ENCODE measurements around the gene STRADA. TPM values are rescaled to one million over a fixed set of nuclear protein-coding genes. Genes with fewer than 3 reads are reported as not detected.

The STRADA gene
- total RNA-seq, 2 experiments from 2014 or later: 47.5 to 48.2 TPM

DNA sequence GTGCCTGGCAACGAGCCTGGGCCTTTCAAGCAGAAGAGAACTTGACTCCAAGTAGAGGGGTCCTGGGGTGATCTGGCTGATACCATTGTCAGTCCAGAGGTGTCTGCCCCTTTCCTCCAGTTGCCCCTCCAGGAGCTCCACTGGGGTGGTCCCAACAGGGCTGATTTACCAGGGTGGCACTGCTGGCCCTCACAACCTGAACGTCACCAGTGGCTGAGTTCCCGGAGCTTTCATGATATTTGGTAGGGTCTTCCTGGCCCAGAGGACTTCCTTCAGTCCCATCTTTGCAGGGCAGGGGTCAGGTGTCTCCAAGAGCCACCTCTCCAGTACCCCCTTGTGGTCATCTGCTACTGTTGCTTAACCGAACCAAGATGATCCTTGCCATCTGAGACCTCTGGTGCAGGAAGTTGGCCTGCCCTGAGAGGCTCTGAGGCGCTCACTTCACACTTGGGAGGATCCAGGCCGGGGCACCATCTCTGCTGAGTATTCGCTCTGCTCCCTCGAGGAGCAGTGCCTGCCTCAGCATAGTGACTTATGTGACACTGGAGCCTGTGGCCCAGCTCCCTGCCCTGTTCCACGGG, 45.1 kb downstream of the STRADA start:
- ChIA-PET POLR2A (interaction anchor here (0.6 kb wide), 1 partner anchor 261 kb away, joined by 3 read pairs; no protein-coding TSS in a partner anchor), CTCF (interaction anchor here (0.9 to 3.2 kb wide), 9 partner anchors 9 to 271 kb away, joined by 3 to 21 read pairs (median 4); no protein-coding TSS in a partner anchor)

DNA sequence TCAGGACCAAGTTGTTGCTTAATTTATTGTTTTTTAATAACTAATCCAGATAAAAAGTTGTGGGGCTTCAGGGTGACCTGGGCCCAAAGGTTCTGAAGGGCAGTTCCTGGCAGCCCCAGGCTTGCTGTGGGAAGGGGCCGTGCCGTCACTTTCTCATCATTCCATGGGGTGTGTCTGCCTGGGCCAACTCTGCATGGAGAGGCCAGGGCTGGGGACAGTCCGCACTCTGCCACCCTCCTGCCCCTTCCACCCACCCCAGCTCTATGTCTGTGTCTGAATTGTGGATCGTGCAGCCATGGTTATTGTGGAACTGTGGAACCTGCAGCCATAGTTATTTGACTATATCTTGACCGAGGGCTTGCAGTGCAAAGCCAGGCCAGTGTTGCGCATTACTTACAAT, 45.7 kb downstream of the STRADA start:
- CTCF ChIA-PET: interaction anchor here (1.0 to 3.2 kb wide), 6 partner anchors 8 to 270 kb away, joined by 3 to 21 read pairs (median 7); no protein-coding TSS in a partner anchor
- POLR2A ChIA-PET: interaction anchor here (0.6 kb wide), 1 partner anchor 260 kb away, joined by 3 read pairs; no protein-coding TSS in a partner anchor

DNA sequence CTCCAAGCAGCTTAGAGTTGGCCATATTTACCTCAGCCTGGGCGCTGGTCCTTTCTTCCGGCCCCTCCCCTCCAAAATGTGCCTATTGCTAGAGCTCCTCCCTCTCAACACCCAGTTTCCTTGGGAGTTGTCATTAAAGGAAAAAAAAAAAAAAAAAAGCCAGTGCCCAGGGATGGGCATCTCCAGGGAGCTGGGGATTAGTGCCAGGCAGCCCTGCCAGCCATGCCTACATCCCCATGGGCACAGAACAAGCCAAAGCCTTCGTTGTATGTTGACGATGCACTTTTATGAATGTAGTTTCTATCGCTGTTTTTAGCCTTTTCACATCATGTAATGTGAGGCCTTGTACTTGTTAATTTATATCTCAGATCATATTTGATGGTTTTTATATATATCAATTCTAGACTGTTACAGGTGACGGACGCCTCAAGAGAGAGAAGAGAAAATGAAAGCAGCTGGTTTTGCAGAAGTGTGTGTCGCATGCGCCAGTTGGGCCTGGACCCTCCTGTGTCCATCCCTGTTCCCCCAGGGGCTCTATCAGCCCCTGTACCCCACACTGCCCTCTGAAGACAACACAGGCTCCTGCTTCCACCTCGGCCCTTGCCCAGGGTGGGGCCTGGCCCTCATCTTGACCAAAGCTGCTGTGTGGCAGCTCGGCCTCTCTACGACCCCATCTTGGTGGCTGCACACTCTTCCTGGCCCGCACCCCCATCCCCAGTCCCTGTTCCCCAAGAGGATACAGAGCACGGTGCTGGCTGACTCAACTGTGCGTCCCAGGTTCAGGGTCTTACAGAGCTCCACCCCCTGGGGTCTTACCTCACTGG, 46.4 kb downstream of the STRADA start:
- ChIA-PET POLR2A (interaction anchor here (0.6 to 1.7 kb wide), 3 partner anchors 10 to 250 kb away, joined by 3 to 4 read pairs (median 4); no protein-coding TSS in a partner anchor), CTCF (interaction anchor here (0.6 to 1.2 kb wide), 2 partner anchors 10 to 15 kb away, joined by 4 to 5 read pairs; no protein-coding TSS in a partner anchor)

DNA sequence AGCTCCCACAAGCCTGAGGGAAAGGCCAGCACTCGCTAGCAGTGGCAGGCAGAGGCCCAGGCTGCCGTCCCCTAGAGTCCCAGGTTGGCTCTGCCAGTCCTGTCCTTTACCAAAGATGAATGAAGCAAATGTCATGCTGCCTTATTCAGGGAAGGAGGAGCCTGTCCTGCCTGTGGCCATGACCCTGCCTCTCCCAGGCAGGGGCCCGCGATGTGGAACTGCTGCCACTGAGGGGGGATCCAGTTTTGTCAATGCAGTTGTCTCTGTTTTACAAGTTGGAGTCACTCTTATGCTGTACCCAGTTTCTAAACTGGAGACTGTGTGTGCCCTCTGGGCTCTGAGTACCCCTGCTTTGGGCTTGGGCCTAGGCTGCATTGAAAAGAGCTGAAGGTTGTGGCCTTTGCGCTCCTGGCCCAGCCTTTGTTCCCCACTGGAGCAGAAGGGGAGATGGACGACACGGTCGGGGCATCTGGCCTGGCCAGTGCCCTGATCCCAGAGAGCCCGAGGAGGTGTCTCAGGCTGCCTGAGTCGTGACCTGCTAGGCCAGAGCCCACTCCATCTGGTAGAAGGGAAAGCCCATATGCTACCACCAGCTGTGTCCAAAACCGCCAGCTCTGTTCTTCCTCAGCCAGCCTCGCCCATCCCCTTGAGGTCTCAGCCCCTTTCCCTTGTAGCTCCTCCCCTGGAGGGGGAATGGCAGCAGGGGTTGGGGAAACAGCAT, 47.2 kb downstream of the STRADA start:
- POLR2A ChIA-PET: interaction anchor here (0.6 to 1.7 kb wide), 3 partner anchors 11 to 249 kb away, joined by 3 to 4 read pairs (median 4); no protein-coding TSS in a partner anchor
- CTCF ChIA-PET: interaction anchor here (0.6 to 1.2 kb wide), 4 partner anchors 11 to 109 kb away, joined by 3 to 5 read pairs (median 4); no protein-coding TSS in a partner anchor

DNA sequence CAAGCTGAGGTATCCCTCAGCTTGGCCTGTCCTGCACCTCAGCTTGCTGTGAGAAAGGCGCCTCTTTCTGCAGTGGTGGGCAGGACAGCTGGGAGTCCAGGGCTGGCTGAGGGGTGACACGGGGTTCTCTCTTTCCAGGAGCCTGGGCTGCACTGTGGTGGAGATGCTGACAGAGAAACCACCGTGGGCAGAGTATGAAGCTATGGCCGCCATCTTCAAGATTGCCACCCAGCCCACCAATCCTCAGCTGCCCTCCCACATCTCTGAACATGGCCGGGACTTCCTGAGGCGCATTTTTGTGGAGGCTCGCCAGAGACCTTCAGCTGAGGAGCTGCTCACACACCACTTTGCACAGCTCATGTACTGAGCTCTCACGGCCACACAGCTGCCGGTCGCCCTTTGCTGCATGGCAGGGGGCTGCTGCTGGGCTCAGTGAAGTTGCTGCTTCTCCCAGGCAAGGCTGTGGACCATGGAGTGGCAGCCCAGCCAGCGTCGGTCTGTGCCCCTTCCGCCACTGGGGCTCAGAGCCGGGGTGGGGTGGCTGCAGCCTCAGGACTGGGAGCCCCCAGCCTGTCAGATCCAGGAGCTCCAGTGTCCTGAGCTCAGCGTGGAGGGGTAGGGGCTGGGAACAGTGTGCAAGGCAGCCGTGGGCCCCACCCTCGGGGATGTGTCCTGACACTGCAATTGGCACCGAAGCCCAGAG, 48.0 kb downstream of the STRADA start:
- ChIA-PET POLR2A (interaction anchor here (1.7 kb wide), 1 partner anchor 13 kb away, joined by 3 read pairs; no protein-coding TSS in a partner anchor), CTCF (interaction anchor here (0.7 to 1.2 kb wide), 3 partner anchors 14 to 108 kb away, joined by 3 to 6 read pairs (median 3); no protein-coding TSS in a partner anchor)

DNA sequence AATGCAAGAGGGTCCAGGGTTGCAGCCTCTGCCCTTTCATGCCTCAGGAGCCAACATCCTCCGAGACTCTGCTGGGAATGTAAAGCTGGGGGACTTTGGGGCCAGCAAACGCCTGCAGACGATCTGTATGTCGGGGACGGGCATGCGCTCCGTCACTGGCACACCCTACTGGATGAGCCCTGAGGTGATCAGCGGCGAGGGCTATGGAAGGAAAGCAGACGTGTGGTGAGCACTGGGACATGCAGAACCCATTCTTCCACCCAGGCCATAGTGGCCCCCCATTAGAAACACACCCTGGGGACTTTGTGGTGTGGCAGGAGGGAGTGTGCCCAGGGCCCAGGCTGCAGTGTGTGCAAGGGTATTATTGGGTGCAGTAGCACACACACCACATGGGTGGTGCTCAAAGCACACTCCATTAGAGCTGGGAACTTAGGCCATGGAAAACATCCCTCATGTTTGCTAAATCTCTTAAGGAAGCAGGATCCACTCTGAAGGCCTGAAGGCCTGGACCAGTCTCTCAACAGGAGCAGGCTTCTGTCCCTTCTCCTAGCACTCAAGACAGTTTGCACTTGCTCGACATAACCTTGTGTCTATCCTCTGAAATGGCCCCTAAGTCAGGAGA, 49.3 kb downstream of the STRADA start:
- ChIA-PET POLR2A (interaction anchor here (0.6 kb wide), 1 partner anchor 17 kb away, joined by 7 read pairs; no protein-coding TSS in a partner anchor), CTCF (interaction anchor here (1.5 kb wide), 1 partner anchor 17 kb away, joined by 4 read pairs; no protein-coding TSS in a partner anchor)

DNA sequence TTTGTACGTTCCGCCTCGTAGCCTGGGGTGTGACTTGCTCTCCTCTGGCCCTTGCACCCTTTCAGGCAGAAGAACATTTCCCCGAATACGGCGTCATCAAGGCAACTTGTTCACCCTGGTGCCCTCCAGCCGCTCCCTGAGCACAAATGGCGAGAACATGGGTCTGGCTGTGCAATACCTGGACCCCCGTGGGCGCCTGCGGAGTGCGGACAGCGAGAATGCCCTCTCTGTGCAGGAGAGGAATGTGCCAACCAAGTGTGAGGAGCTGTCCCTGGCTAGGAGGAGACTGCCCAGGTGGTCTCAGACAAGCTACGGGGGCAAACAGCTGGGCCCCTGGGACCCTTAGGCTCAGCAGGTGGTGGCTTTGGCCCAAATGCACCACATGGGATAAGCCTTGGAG, 52.1 kb downstream of the STRADA start:
- ChIA-PET POLR2A (no interaction called here), CTCF (no interaction called here)

DNA sequence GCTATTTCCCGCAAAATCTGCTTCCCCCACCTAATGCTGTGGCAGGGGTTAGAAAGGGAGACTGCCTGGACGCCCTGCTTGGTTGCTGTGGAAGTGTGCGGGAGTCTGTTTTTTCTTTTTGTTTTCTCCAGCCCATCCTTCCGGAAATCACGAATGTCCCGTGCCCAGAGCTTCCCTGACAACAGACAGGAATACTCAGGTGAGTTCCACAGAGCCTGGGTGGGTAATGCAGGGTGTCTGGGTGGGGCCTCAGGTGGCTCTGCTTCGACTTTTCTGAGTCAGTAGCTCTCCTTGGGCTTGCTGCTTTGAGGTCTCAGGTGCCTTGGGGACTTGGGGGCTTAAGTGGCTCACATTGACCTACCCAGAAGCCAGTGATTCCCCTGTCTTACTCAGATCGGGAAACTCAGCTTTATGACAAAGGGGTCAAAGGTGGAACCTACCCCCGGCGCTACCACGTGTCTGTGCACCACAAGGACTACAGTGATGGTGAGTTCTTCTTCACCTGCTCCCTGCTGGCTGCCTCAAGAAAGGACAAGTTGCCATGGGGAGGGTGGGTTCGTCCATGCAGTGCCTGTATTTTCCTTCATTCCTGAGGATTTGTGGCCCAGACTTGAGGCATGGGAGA, 53.1 kb downstream of the STRADA start:
- ChIA-PET POLR2A (interaction anchor here (1.2 kb wide), 1 partner anchor 13 kb away, joined by 4 read pairs; no protein-coding TSS in a partner anchor), CTCF (interaction anchor here (0.7 to 1.3 kb wide), 2 partner anchors 9 to 66 kb away, joined by 3 to 4 read pairs; partner anchors contain the start of gene MAP3K3)

DNA sequence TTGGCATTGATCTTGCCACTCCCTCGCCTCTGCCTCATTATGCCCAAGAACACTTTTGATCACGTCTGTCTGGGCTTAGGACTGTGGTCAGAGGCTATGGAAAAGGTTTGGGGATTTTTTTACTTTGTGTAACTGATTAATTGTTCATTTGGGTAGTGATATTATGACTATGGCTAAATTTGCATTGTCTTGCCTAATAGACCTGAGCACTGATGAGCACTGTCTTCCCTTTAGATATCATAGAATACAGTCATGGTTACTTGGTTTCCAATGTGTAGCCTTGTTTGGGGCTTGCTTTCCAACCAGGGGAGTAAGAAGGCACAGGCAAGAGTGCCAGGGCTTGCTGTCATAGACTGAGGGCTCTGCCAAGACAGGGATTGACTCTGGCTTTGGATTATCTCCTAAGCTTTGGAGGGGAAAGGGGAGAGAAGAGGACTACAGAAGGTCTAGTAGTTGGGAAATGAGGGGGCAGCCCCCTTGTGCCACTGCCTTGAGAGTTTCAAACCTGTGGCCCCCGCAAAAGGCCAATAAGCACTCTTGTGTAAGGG, 55.4 kb downstream of the STRADA start:
- ChIA-PET CTCF (interaction anchor here (1.6 kb wide), 1 partner anchor 11 kb away, joined by 7 read pairs; no protein-coding TSS in a partner anchor), POLR2A (no interaction called here)

DNA sequence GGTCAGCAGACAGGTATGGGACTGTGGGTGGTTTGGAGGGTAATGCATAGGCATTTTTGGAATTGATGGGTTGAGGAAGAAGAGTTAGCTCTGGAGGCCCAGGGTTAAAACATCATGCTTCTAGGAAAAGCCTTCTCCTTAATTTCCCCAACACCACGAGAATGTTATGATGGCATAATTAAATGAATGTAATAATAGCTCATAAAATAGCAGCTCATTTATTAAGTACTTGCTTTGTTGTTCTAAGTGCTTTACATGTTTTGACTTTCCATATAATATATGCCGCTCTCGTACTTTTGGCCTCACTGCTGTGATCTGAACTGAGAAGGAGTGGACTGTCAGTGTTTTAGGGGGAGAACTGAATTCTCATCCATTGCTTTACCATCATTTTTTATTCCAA, 56.0 kb downstream of the STRADA start:
- ChIA-PET CTCF (interaction anchor here (0.6 kb wide), 1 partner anchor 27 kb away, joined by 3 read pairs; no protein-coding TSS in a partner anchor), POLR2A (no interaction called here)

DNA sequence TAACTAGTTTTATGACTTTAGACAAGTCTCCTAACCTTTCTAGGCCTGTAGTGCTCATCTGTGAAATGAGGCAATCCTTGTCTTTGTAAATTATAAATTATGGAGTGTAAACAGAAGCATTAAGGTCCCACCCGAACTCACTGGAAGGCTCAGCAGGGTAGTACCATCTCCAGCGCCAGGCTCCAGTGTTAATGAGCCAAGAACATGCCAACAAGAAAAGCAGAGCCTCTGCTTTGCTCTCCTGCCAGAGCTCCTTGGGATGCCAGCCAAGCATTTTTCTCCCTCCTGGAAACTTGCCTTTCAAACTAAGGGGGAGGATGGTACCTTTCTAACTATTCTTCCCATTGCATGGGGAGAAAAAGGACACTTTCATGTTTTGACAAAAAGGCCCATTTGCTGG, 56.6 kb downstream of the STRADA start:
- ChIA-PET CTCF (interaction anchor here (0.6 kb wide), 1 partner anchor 26 kb away, joined by 3 read pairs; no protein-coding TSS in a partner anchor), POLR2A (no interaction called here)

DNA sequence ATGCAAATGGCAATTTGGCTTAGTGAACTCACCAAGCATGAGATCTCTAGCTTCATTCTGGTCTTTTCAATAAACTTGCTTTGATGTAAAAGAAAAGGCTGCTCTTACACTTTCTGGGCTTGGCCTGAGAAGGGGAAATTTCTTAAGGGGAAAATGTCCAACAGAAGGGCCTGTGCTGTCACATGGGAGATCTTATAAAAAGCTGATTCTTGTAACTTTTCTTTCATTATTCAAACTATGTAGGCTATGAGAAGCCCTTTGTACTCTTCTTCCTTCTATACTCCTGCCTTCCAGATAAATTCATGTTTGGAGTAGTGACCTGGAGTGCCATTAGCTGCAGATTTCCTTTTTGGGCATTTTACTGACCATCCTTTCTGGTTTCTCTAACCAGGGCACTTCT, 58.6 kb downstream of the STRADA start:
- CTCF ChIA-PET: interaction anchor here (2.4 kb wide), 1 partner anchor 14 kb away, joined by 8 read pairs; no protein-coding TSS in a partner anchor
- POLR2A ChIA-PET: no interaction called here

DNA sequence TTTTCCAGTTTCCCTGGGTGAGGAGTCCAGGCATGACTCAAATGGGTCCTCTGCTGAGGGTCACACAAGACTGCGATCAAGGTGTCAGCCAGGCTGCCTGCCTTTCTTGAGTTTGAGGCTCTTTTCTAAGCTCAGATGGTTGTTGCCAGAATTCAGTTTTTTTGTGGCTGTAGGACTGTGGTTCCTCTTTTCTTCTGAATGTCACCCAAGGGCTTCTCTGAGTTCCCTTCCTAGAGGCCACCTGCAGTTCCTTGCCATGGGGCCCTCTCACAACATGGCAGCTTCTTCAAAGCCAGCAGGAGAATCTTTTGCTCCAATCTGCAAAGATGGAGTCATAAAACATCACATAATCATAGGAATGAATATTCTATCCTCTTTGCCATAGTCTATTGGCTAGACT, 59.2 kb downstream of the STRADA start:
- POLR2A ChIA-PET: no interaction called here
- CTCF ChIA-PET: interaction anchor here (2.4 kb wide), 1 partner anchor 15 kb away, joined by 8 read pairs; no protein-coding TSS in a partner anchor

DNA sequence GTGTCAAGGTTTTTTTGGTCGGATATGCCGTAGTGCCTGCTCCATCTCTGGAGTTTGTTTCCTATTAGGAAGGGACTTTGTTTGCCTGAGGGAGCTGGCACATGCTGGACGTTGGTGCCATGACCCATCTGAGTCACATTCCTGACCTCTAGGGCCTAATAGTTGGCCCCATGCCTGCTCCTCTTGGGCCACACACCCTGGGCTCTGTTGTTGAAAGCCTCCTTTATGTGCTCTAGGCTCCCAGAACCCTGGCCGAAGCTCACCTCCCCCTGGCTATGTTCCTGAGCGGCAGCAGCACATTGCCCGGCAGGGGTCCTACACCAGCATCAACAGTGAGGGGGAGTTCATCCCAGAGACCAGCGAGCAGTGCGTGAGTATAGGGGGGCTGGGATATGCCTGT, 60.1 kb downstream of the STRADA start:
- ChIA-PET CTCF (no interaction called here), POLR2A (interaction anchor here (0.6 to 0.8 kb wide), 2 partner anchors 51 to 88 kb away, joined by 3 read pairs; no protein-coding TSS in a partner anchor)

DNA sequence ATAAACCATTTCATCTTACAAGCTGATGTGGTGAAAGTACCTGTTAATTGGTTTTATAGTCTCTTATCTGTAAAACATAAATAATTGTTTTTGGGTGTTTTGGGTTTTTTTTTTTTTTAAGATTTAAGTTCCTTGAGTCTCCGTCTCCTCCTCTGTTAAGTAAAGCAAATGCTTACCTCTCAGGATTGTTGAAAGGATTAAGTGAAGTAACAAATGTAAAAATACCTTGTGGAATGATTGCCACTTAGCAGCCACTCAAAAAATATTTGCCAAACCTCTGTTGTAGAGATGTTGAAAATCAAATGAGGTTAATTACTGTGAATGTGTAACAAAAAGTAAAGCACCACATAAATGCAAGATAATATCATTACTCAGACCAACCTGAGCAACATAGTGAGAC, 60.9 kb downstream of the STRADA start:
- POLR2A ChIA-PET: no interaction called here
- CTCF ChIA-PET: no interaction called here

DNA sequence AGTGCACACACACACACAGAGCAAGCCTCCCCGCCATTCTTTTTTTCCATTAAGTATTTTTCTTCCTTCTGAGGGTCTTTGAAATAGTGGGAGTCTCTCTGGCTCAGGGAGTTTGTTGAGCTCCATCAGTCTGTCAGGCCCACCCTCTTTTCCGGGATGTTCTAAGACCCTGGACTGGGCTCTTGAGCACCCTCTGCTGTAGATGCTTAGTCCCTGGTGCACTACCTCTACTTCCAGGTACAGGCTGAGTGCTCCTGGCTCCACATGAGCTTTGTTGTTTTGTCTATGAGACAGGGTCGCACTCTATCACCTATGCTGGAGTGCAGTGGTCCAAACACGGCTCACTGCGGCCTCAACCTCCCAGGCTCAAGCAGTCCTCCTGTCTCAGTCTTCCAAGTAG, 62.4 kb downstream of the STRADA start:
- CTCF ChIA-PET: interaction anchor here (1.0 to 1.5 kb wide), 2 partner anchors 9 to 17 kb away, joined by 3 to 6 read pairs; no protein-coding TSS in a partner anchor
- POLR2A ChIA-PET: no interaction called here

DNA sequence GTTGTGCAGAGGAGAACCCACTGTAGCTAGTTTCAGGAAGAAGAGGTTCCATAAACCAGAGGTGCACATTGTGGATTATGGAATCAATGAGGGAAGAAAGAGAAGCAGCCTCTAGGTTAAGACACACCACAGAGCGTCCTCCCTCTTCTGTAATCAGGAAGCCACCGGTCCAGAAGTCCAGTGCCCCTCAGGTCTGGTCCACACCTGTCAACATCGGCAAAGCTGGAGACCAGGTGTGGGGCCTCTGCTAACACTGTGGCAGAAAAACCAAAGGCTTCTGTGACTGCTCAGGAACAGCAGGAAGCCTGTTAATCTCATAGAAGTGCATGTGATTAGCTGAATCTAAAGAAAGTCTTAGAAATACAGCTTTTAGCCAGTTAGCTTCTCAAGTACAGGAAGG, 65.0 kb downstream of the STRADA start:
- POLR2A ChIA-PET: no interaction called here

More for the DNA sequence above, 65.0 kb downstream of the STRADA start:
- CTCF ChIA-PET: no interaction called here

Measured in activated CD8-positive, alpha-beta memory T cell treated with anti-CD3 and anti-CD28 coated beads for 36 hours (primary cell).